ENCODE results near the gene FBXL16.

Gene FBXL16

DNA sequence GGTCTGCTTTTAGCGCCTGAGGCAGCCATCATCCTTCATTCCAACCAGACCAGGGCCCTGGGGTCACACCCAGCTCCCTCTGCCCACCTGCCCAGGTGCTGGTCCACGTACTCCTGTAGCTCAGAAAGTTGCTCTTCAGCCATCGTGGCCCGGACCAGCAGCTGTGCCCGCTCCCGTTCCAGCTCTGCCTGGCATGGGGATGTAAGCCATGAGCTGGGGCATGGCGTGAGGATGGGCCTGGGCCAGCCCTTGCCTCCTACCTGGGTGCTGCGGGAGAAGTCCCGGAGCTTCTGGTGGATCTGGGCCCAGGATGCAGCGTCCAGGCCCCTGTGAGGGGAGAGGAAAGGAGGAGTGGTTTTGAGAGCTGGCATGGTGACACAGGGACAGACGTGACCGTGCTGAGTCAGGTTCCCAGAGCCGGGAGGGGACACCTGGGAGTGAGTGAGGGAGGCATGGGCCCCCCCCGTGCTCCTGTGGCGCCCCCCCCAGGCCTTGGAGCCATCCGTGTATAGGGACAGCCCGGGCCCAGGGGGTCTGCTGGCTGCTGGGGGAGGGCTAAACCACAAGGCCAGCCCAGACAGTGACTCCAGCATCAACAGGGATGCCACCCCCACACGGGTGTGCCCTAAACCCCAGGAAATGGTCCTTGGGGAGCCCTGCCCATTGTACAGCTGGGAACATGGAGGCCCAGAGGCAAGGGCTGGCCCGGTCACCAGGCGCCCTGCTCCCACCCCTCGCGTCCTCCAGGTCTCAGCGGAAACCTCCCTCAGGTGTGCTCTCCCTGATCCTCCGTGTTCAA, 17.4 kb upstream of the FBXL16 start:
- no peak for DNase-seq

DNA sequence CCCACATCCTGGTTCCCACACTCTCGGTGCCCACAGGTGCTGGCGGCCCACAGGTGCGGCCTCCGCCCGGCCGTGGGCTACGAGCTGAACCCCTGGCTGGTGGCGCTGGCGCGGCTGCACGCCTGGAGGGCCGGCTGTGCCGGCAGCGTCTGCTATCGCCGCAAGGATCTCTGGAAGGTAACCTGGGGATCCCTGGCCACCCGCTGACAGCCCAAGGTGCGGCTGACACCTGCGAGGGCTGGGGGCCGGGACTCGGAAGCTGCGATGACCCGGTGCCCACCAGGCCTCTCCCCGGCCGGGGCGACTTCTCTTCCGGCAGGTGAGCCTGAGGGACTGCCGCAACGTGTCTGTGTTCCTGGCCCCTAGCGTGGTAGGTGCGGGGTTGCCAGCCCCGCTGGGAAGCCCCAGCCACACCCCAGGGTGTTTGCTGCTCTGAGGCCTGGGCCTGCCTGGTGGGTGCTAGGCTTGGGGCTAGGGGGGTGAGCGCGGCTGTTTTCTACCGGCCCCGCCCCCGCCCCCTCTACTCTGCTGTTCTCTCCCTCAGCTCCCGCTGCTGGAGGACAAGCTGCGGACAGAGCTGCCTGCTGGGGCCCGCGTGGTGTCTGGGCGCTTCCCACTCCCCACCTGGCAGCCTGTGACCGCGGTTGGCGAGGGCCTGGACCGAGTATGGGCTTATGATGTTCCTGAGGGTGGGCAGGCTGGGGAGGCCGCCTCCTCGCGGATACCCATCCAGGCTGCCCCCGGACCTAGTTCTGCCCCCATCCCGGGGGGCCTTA, 16.4 kb upstream of the FBXL16 start:
- no peak for DNase-seq

DNA sequence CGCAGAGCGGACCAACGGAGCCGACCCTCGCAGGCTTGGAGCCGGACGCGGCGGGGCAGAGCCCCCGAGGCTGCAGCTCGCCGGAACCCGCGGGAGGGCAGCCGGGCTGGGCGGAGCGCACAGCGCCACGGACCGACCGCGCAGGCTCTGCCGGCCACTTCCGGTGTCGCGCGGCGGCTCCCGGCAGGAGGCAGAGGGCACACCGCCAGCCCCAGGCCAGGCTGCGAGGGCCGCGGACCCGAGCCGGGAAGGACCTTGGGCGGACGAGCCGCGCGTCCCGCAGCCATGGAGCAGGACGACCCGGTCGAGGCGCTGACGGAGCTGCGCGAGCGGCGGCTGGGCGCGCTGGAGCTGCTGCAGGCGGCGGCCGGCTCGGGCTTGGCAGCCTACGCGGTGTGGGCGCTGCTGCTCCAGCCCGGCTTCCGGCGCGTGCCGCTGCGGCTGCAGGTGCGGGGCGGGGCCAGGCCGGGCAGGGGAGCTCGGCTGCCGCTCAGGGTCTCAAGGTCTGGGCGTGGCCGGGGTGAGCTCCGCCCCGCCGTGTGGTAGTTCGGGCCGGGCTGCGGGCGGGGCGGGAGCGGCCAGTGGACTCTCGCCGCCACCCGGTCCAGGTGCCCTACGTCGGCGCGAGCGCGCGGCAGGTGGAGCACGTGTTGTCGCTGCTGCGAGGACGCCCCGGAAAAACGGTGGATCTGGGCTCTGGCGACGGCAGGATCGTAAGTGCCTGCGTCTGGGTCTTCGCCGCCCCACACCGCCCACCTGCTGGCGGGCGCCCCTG, 15.6 kb upstream of the FBXL16 start, which contains the start of gene ANTKMT:
ANTKMT (plus strand) TSS at position 157 of the 775 bp plus-strand sequence; CDS start at position 286, 129 bp downstream.
- peak; percentile 83 for DNase-seq

DNA sequence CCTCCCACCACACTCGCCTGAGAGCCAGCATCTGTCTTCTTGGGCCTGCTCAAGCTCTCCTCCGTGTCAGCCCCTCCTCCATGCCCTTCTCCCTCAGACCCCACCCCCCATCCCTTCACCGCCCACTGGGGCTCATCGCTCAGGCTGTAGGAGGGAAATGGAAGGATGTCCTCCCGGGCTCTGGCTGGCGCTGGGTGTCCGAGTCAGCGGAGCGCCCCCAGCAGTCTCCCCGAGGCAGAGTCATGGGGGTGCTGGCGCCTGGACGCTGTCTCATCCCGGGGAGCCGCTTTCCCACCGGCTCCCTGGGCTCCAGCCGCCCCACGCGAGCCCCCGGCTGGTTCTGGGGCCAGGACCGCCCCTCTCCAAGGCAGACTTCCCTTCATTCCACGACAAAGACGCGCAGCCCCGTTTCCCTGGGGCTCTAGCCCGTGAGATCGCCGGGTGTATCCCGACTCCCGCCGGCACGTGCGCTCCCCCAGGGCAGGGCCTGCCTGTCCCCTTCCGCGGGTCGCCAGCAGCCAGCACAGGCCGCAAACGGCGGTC, 14.9 kb upstream of the FBXL16 start:
- peak; percentile 67 for DNase-seq

DNA sequence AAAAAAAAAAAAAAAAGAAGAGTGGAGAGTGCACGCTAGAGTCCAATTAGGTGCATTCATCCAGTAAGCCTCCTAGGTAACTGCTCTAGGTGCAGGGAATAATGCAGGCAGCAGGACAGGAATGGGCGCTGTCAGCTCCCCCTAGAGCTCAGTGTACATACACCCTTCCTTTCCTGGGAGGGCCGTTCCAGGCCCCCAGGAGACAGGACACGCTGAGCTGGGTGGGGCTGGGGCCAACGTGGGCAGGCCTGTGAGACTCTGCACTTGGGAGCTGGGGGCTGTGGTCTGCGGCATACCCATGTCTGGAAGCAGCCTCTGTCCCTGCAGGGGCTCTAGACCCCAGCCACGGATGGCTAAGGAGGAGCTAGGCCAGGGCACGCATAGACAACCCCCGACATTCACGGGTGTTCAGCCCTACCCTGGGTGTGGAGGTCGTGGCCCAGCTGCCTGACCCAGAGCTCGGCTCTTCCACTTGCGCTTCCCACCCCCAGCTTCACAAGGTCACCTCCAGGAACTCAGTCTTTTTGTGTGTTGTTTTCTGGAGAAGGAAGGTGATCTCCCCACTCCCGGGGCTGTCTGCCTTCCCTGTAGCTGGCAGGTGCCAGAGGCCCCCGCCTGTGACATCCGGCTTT, 14.3 kb upstream of the FBXL16 start:
- DNase-seq: no peak

DNA sequence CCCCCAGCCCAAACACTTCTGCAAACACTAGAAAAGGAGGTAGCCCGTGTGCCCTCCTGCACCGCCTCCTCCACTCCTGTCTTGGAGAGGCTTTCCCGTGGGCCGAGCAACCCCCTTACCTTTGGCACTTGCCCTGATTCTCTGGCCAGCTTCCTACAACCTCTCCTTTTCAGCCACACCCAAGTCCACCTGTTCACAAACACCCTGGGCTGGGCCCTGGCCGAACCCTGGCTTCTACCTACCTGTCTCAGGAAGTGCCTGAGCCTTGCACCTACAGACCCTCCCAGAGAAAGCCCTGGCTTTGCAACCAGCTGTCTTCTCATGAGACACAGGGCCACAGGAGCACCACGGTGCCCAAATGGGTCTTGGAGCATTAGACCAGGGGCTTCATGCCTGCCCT, 13.3 kb upstream of the FBXL16 start:
- DNase-seq: no peak

DNA sequence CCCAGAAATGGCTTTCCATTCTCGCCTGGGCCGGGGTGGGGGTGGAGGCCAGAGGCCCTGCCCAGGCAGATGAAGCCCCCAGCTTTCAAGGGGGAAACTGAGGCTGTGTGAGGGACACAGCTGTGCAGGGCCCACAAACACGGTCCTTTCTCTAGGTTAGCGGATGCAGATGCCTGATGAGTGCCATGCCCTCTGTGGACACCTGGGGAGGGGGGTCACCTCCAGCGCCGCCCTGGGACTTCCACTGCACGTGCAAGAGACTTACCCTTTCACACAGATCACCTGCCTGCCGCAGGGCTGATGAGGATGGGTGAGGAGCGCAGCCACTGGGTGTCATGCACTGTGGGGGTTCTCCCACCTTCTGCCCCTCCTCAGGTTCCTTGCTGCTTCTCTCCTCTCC, 12.8 kb upstream of the FBXL16 start:
- DNase-seq: no peak

DNA sequence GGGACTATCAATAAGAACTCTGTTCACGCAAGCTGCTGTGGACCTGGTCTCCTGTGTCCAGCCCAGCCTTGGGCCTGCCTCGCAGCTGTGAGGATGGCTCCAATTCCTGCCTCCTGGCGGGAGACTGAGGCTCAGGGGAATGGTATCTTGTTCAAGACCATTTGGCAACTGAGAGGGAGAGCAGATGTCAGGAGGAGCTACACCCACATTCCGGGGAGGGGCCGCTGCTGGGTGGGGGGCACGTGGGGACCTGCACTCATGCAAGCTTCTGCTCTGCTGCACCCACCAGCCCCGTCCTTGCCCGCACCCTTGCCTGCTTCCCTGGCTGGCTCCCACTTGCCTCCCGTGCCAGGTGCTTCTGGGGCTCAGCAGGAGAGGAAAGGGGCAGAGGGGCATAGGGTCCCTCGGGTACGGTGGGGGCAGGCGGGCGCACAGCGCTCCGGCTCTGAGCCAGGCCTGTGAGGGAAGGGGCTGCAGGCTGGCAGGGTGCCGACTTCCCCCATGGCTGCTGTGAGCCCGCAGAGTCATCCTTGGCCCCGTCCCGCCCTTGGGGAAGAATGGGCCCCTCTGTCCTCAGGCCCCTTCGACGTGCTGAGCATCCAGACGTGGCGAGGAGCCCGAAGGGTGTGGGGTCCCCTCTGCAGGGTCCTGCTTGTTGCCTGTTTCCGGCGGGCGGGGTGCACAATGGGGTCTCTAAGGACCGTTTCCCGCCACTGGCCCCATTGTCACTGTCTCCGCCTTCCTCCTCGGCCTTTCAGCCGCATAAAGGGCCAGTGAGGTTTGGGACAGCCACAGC, 12.0 kb upstream of the FBXL16 start:
- DNase-seq: no peak

DNA sequence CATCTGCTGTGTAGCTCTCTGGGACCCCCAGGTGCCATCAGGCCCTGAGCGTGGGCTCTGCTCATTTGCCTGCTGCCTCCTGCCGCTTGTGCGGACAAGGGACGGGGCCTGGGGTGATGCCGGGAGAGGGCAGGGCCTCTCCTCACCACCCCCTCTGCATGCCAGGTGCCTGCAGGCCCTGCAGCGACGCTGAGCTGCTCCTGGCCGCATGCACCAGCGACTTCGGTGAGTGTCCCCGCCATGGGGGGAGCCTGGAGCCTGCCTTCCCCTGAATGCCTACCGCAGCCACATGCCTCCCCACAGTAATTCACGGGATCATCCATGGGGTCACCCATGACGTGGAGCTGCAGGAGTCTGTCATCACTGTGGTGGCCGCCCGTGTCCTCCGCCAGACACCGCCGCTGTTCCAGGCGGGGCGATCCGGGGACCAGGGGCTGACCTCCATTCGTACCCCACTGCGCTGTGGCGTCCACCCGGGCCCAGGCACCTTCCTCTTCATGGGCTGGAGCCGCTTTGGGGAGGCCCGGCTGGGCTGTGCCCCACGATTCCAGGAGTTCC, 11.2 kb upstream of the FBXL16 start:
- no peak for DNase-seq

DNA sequence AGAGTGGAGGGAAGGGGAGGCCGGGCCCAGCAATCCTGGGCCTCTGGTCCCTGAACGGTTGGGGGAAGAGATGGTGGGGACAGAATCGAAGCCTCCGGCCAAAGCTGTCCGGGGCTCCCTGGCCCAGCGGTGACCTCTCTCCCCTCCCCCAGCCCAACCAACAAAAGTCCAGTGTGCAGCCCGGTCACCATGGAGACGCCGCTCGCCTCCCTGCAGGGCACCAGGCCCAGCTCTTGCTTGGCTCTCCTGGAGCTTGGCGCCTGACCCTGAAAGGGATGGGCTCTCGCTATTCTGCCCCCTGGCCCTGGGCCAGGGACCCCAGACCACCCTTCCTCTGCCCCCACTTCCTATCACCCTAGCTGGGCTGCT, 10.6 kb upstream of the FBXL16 start:
- no peak for DNase-seq

DNA sequence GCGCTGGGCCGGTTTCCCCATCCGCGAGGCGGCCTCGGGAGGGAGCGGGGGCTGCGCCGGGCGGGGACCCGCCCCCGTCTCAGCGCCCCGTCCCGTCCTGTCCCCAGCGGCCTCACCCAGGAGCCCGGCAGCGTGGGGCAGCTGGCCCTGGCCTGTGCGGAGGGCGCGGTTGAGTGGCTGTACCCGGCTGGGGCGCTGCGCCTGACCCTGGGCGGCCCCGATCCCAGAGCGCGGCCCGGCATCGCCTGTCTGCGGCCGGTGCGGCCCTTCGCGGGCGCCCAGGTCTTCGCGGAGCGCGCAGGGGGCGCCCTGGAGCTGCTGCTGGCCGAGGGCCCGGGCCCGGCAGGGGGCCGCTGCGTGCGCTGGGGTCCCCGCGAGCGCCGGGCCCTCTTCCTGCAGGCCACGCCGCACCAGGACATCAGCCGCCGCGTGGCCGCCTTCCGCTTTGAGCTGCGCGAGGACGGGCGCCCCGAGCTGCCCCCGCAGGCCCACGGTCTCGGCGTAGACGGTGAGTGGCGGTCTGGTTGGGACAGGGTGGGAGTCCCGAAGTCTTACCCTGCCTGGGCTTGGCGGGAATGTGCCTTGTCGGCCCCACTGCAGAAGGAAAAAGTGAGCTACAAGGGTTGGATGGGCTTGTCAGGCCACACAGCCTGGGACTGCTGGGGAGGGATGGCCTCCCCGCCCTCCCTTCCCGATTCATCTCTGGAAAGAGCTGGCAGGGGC, 10.0 kb upstream of the FBXL16 start:
- DNase-seq: no peak

DNA sequence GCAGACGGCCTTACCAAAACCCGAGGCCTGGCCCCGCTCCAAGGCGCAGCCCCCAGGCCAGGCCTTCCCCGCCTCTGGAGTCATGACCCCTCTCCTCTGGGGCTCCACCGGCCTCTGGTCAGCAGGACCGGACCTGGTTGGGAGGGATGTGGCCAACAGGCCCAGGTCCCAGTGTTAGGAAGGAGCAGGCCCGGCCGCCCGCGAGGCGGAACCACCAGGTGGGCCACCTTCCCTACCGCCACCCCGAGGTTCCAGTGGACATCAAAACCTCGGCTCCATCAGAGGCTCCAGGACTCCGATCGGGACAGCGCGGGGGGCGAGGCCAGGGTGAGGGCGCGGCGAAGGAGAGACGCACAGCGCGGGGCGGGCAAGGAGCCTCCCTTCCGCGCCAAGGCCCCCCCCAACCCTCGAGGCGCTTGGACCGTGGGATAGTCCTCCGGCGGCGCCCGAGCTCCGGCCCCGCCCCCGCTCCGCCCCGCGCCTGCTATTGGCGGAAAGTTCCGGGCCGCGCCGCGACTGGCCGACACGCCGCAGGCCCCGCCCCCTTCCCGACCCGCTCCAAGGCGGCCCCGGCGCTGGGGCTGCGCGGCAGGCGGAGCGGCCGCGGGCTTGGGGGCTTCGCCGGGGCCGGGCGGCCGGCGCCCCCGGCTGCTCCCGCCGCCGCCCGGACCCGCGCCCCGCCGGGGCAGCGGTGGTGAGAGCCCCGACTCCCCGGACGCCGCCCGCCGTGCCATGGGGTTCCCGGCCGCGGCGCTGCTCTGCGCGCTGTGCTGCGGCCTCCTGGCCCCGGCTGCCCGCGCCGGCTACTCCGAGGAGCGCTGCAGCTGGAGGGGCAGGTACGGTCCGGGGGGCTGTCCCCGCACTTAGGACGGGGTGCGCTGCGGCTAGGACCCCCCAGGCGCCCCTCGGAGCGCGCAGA, 9.2 kb upstream of the FBXL16 start, which contains the start of gene METRN:
METRN (plus strand) TSS at position 561 of the 919 bp plus-strand sequence; CDS start at position 733, 172 bp downstream.
- peak; percentile 93 for DNase-seq

DNA sequence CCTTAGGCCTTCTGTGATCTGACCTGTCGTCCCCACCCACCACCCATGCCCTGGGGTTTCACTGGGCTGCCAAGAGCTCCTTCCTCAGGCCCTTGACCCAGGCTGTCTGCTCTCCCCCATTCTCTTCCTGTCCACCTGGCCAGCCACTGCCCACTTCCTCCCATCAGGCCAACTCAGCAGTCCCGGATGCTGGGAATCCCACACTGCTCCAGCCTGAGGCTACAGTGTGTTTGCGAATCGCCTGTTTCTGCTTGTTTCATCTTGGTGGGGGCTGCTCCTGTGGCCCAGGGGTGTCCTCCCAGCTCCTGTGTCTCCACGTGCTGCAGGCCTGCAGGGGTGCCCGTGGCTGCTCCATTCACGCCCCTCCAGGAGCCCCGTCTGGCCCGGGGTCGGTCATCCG, 8.5 kb upstream of the FBXL16 start:
- no peak for DNase-seq

DNA sequence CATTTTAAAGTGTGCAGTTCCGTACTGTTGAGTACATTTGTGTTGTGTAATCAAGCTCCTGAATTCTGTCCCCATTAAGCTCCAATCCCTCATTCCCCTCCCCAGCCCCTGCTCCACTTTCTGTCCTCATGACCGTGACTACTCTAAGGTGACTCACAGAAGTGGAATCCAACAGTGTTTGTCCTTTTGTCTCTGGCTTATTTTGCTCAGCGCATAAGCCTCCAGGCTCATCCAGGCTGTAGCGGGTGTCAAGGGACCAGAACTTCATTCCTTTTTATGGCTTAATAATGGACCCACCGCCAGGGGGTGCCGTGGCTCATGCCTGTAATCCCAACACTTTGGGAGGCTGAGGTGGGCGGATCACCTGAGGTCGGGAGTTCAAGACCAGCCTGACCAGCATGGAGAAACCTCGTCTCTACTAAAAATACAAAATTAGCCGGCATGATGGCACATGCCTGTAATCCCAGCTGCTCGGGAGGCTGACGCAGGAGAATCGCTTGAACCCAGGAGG, 7.2 kb upstream of the FBXL16 start:
- DNase-seq: peak; percentile 82

DNA sequence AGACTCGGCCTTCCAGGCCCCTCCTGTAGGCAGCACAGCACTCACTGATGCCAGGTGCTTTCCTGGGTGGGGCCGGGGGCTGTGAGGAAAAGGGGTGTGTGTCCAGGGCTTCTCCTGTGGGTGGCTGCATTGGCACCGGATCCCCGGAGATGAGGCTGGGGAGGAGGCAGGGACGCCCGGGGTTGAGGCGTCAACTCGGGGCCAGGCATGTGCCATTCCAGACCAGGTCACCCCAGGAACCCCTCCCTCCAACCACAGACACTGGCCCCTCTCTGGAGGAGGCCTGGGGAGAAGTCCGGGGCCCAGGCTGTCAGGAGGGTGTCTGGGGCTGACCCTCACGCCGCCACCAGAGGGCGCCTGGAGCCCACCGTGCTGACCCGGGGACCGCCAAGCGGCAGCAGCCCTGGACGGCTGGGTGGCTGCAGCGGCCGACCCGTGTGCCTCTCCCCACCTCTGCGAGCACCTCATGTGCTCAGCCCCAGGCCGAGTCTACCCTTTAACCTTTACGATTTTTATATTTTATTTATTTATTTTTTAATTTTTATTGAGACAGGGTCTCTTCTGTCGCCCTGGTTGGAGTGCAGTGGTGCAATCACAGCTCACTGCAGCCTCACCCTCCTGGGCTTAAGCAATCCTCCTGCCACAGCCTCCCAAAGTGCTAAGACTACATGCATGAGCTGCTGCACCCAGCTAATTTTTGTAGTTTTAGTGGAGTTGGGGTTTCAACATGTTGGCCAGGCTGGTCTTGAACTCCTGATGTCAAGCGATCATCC, 6.1 kb upstream of the FBXL16 start:
- peak; percentile 85 for DNase-seq

DNA sequence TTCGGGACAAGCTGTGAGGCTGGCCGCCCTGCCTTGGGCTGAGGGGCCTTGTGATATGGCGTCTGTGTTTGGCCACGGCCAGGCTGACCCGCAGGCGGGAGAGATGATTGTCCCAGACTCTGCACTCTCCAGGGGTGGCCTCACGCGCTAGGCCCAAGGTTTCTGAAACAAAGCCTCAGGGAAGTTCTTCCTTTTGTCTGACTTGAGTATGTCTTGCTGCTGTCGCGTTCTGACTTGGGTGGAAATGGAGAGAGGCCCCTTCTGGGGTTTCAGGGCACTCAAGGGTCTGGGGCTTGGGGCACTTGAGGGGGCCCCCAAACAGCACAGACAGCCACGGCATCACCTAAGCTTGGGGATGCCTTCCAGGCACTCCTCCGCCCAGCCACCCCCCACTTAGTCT, 5.5 kb upstream of the FBXL16 start:
- no peak for DNase-seq

DNA sequence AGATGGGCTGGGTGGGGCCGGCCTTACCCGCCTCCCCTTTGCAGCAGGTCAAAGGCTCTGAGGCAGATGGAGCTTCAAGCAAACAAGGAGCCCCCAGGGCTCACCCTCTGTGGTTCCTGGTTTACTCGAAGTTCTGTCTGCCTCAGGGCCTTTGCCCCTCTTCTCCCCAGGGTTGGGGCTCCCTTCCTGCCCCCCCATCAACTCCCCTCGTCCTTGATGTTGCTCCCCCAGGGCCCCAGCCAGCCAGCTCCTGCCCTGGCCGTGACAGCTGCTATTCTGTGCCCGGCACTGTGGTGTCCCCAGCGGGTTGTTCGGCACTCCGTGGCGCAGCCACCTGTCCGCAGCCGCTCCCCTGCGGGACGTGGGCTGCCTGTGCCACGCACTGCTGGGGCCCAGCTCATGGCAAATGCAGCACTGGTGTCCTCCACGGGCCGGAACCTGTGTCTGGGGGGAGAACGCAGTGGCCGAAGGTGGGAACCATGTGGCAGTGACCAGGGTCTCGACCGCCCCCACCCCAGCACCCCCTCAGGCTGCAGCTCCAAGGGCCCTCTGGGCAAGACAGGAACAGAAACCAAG, 5.0 kb upstream of the FBXL16 start:
- no peak for DNase-seq
